GM18517 (cell line): Measurements from ENCODE around the gene TMEM186.
"Not testable (repeated sequence)": the region's sequence is repeated elsewhere in the genome, so short reads cannot be mapped to it uniquely, and the experiment has no call there.

Experiments used
- ATAC-seq: cut with Tn5 transposase; IDR thresholded peaks from one replicate; pipeline ENCODE4 v1.9.1; 2021; ENCODE audit warnings: mild to moderate bottlenecking, moderate library complexity; ENCODE audit not compliant: unreplicated experiment

Gene TMEM186

GRCh38 chr16:8797364-8798173, at the start of gene TMEM186, which contains the start of gene PMM2:
Gene TMEM186 (minus strand): TSS chr16:8797639. CDS start chr16:8797614, 25 bp downstream.
Gene PMM2 (plus strand): TSS chr16:8797839. CDS start chr16:8797883, 44 bp downstream.
- ATAC-seq, result peak; percentile 86

GRCh38 chr16:8847145-8847544, 49.7 kb upstream of the TMEM186 start:
- no peak for ATAC-seq

- no peak for ATAC-seq
These were observed 49.0 kb upstream of the TMEM186 start for GRCh38 chr16:8846401-8846932.

GRCh38 chr16:8845699-8846298, 48.4 kb upstream of the TMEM186 start:
- no peak for ATAC-seq

- ATAC-seq, result not testable (repeated sequence)
These were observed 45.9 kb upstream of the TMEM186 start for GRCh38 chr16:8843296-8843695.

GRCh38 chr16:8842016-8842415, 44.6 kb upstream of the TMEM186 start:
- not testable (repeated sequence) for ATAC-seq

- ATAC-seq, result not testable (repeated sequence)
These were observed 40.2 kb upstream of the TMEM186 start for GRCh38 chr16:8837594-8837993.

GRCh38 chr16:8836797-8837196, 39.4 kb upstream of the TMEM186 start:
- ATAC-seq, result not testable (repeated sequence)

GRCh38 chr16:8832717-8833105, 35.3 kb upstream of the TMEM186 start:
- ATAC-seq, result no peak

GRCh38 chr16:8831871-8832716, 34.7 kb upstream of the TMEM186 start:
- no peak for ATAC-seq

- no peak for ATAC-seq
These were observed 34.0 kb upstream of the TMEM186 start for GRCh38 chr16:8831450-8831849.

GRCh38 chr16:8828541-8829165, 31.2 kb upstream of the TMEM186 start:
- ATAC-seq, result no peak

GRCh38 chr16:8826278-8826879, 28.9 kb upstream of the TMEM186 start:
- ATAC-seq, result no peak

- no peak for ATAC-seq
These were observed 25.0 kb upstream of the TMEM186 start for GRCh38 chr16:8822403-8822802.

- no peak for ATAC-seq
These were observed 22.1 kb upstream of the TMEM186 start for GRCh38 chr16:8819411-8820034.

GRCh38 chr16:8818504-8819270, 21.2 kb upstream of the TMEM186 start:
- no peak for ATAC-seq

- ATAC-seq, result no peak
These were observed 19.7 kb upstream of the TMEM186 start for GRCh38 chr16:8816967-8817655.

- no peak for ATAC-seq
These were observed 16.8 kb upstream of the TMEM186 start for GRCh38 chr16:8814095-8814806.
